Upper lobe of left lung (tissue), 4 donors: ENCODE data around the gene COL6A2.

Source experiments
- EP300 ChIP-seq, 4 donors: sonication (generic); formaldehyde crosslinking; IDR thresholded peaks; one replicate each; pipeline ENCODE4 v1.5.1; 2017; ENCODE audit warnings: antibody characterized with exemption in 4 of 4, control low read depth in 2 of 4
- POLR2AphosphoS5 ChIP-seq, 2 donors: sonication (generic); formaldehyde crosslinking; IDR thresholded peaks; one replicate each; pipeline ENCODE4 v1.5.1; 2017; ENCODE audit warnings: antibody characterized with exemption in 2 of 2
- TF ChIP-seq, protein P1 (sequence below), 6 experiments: fragments of 450-650 bp in 4 of 6; fragments of 200-600 bp in 2 of 6; sonication (generic) in 2 of 6; IDR thresholded peaks; one replicate each; pipeline ENCODE4 v1.5.1; 2016 to 2019; ENCODE audit warnings: antibody characterized with exemption in 6 of 6

DNA sequence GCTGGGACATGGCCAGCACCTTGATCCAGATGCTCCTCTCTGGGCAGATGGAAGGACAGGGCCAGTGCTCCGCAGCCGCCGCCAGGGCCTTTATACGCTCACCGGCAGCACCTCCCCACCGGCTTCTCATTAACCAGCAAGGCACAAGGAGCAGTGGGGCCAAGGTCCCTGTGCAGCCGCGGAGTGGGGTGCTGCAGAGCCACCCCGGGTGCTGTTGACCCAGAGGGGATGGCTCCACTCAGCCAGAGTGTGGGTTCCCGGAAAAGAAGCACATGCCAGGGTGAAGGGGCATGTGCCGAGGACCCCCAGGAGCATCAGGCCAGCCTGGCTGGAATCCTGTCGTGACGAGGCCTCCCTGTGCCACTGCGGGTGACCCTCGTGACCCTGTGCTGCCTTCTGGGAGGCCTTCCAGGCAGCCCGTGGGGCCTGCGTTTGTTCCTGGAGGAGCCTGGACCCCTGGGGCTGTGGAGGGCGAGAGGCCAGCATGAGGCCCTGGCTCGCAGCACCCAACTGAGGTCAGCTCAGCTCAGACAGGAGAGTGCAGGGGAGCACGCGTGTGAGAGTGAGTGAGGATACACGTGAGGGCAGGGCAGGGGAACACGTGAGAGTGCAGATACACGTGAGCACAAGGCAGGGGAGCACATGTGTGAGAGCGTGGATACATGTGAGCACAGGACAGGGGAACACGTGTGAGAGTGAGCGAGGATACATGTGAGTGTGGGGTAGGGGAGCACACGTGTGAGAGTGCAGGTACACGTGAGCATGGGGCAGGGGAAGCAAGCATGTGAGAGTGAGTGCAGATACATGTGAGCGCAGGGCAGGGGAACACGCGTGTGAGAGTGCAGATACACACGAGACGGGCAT is 57.8 kb downstream of the COL6A2 start, which contains the start of gene FTCD:
- TF ChIP-seq, protein P1, sequence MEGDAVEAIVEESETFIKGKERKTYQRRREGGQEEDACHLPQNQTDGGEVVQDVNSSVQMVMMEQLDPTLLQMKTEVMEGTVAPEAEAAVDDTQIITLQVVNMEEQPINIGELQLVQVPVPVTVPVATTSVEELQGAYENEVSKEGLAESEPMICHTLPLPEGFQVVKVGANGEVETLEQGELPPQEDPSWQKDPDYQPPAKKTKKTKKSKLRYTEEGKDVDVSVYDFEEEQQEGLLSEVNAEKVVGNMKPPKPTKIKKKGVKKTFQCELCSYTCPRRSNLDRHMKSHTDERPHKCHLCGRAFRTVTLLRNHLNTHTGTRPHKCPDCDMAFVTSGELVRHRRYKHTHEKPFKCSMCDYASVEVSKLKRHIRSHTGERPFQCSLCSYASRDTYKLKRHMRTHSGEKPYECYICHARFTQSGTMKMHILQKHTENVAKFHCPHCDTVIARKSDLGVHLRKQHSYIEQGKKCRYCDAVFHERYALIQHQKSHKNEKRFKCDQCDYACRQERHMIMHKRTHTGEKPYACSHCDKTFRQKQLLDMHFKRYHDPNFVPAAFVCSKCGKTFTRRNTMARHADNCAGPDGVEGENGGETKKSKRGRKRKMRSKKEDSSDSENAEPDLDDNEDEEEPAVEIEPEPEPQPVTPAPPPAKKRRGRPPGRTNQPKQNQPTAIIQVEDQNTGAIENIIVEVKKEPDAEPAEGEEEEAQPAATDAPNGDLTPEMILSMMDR (IDR thresholded peaks at IDR 0.05): no peak
- TF ChIP-seq EP300 (IDR thresholded peaks at IDR 0.05) (no peak), POLR2AphosphoS5 (IDR thresholded peaks at IDR 0.05) (no peak)
